Measurements from ENCODE around the gene VSIR. TPM values are rescaled to one million over a fixed set of nuclear protein-coding genes. Genes with fewer than 3 reads are reported as not detected.

The VSIR gene
- total RNA-seq, 2 donors from 2014 or later = 0.07 to 0.68 TPM

GRCh38 chr10:71761105-71761511 is 12.2 kb downstream of the VSIR start:
- Histone ChIP-seq H3K9me3 (ENCODE audit: control insufficient read depth, low read length) (no peaks in the 10 kb centered on the region), H3K36me3 (ENCODE audit: control insufficient read depth, insufficient read depth, low read length) (no peaks in the 10 kb centered on the region), H3K27ac (ENCODE audit: low read depth, low read length) (no peak overlapping the region), H3K9ac (ENCODE audit: extremely low read depth, low read length, poor library complexity, severe bottlenecking) (no peak overlapping the region), H3K27me3 (ENCODE audit: control insufficient read depth, insufficient read depth, low read length, poor library complexity, severe bottlenecking) (peaks cover 16% of the 10 kb centered on the region), H3K4me1 (ENCODE audit: control insufficient read depth, insufficient read depth, low read length) (no peaks in the 10 kb centered on the region), H3K4me3 (ENCODE audit: low read length) (no peak overlapping the region)
- no peak for DNase-seq
- H3K27me3 Mint-ChIP-seq (ENCODE audit: insufficient read depth) = peaks cover 34% of the 10 kb centered on the region
- WGBS, 2 experiments (ENCODE audit: insufficient coverage in 1 of 2, insufficient read length in 1 of 2) = 89 to 100% methylated on average over 1 to 3 of the region's 3 CpGs
- no peak overlapping the region for H3K4me3 Mint-ChIP-seq
- no peaks in the 10 kb centered on the region for H3K9me3 Mint-ChIP-seq
- no peak for TF ChIP-seq CTCF (conservative IDR thresholded peaks at IDR 0.05)
- H3K36me3 Mint-ChIP-seq (ENCODE audit: low read depth) = no peaks in the 10 kb centered on the region
- H3K4me1 Mint-ChIP-seq = peaks cover 1% of the 10 kb centered on the region
- H3K27ac Mint-ChIP-seq = no peak overlapping the region

- Mint-ChIP-seq H3K9me3 (no peaks in the 10 kb centered on the region), H3K36me3 (ENCODE audit: low read depth) (no peaks in the 10 kb centered on the region), H3K4me1 (peaks cover 7% of the 10 kb centered on the region), H3K27ac (no peak overlapping the region), H3K4me3 (no peak overlapping the region), H3K27me3 (ENCODE audit: insufficient read depth) (peaks cover 12% of the 10 kb centered on the region)
- TF ChIP-seq CTCF (conservative IDR thresholded peaks at IDR 0.05) = no peak
- Histone ChIP-seq H3K9me3 (ENCODE audit: control insufficient read depth, low read length) (no peaks in the 10 kb centered on the region), H3K4me1 (ENCODE audit: control insufficient read depth, insufficient read depth, low read length) (peaks cover 6% of the 10 kb centered on the region), H3K9ac (ENCODE audit: extremely low read depth, low read length, poor library complexity, severe bottlenecking) (no peak overlapping the region), H3K36me3 (ENCODE audit: control insufficient read depth, insufficient read depth, low read length) (no peaks in the 10 kb centered on the region), H3K27me3 (ENCODE audit: control insufficient read depth, insufficient read depth, low read length, poor library complexity, severe bottlenecking) (peaks cover 9% of the 10 kb centered on the region), H3K4me3 (ENCODE audit: low read length) (no peak overlapping the region), H3K27ac (ENCODE audit: low read depth, low read length) (no peak overlapping the region)
- DNase-seq = no peak
- WGBS, 2 experiments (ENCODE audit: insufficient coverage in 1 of 2, insufficient read length in 1 of 2) = 49 to 77% methylated on average over 5 to 11 of the region's 11 CpGs
Observed at GRCh38 chr10:71757399-71757922, 15.9 kb downstream of the VSIR start.

- H3K27ac Mint-ChIP-seq = no peak overlapping the region
- peaks cover 5% of the 10 kb centered on the region for H3K27me3 ChIP-seq (ENCODE audit: control insufficient read depth, insufficient read depth, low read length, poor library complexity, severe bottlenecking)
- no peak overlapping the region for H3K4me3 Mint-ChIP-seq
- H3K4me1 ChIP-seq (ENCODE audit: control insufficient read depth, insufficient read depth, low read length) = peaks cover 6% of the 10 kb centered on the region
- 87 to 94% methylated on average over 10 to 12 of the region's 12 CpGs for WGBS, 2 experiments (ENCODE audit: insufficient coverage in 1 of 2, insufficient read length in 1 of 2)
- DNase-seq = no peak
- no peak overlapping the region for H3K4me3 ChIP-seq (ENCODE audit: low read length)
- no peaks in the 10 kb centered on the region for H3K9me3 ChIP-seq (ENCODE audit: control insufficient read depth, low read length)
- peaks cover 6% of the 10 kb centered on the region for H3K27me3 Mint-ChIP-seq (ENCODE audit: insufficient read depth)
- H3K27ac ChIP-seq (ENCODE audit: low read depth, low read length) = no peak overlapping the region
- no peak for TF ChIP-seq CTCF (conservative IDR thresholded peaks at IDR 0.05)
- no peaks in the 10 kb centered on the region for H3K36me3 Mint-ChIP-seq (ENCODE audit: low read depth)
- no peak overlapping the region for H3K9ac ChIP-seq (ENCODE audit: extremely low read depth, low read length, poor library complexity, severe bottlenecking)
- peaks cover 7% of the 10 kb centered on the region for H3K4me1 Mint-ChIP-seq
- H3K9me3 Mint-ChIP-seq = no peaks in the 10 kb centered on the region
- H3K36me3 ChIP-seq (ENCODE audit: control insufficient read depth, insufficient read depth, low read length) = no peaks in the 10 kb centered on the region
Observed at GRCh38 chr10:71756311-71757191, 16.8 kb downstream of the VSIR start.
